KMS-11 (cell line): ENCODE data around the gene RANBP17.
"Not testable (repeated sequence)": the region's sequence is repeated elsewhere in the genome, so short reads cannot be mapped to it uniquely, and the experiment has no call there.

Source experiments
- H2AFZ ChIP-seq: fragments of 200-600 bp; sonication (generic); 2 replicates; pipeline ENCODE4 v1.6.1; 2016; ENCODE audit warnings: antibody characterized with exemption, mixed run types, low read depth
- H3K27ac ChIP-seq: fragments of 200-600 bp; sonication (generic); 2 replicates; pipeline ENCODE4 v1.6.1; 2016; ENCODE audit warnings: mild to moderate bottlenecking, mixed run types
- H3K27me3 ChIP-seq: fragments of 200-600 bp; sonication (generic); 2 replicates; pipeline ENCODE4 v1.6.1; 2017; ENCODE audit warnings: mild to moderate bottlenecking, low read depth, mixed run types, moderate library complexity; ENCODE audit not compliant: insufficient read depth
- H3K36me3 ChIP-seq: fragments of 200-600 bp; sonication (generic); 2 replicates; pipeline ENCODE4 v1.6.1; 2017; ENCODE audit warnings: mild to moderate bottlenecking, mixed run types; ENCODE audit not compliant: insufficient read depth
- H3K4me1 ChIP-seq: fragments of 200-600 bp; sonication (generic); 2 replicates; pipeline ENCODE4 v1.6.1; 2016; ENCODE audit warnings: mild to moderate bottlenecking, low read depth, mixed run types; ENCODE audit not compliant: poor library complexity, severe bottlenecking
- H3K4me2 ChIP-seq: fragments of 200-600 bp; sonication (generic); 2 replicates; pipeline ENCODE4 v1.7.0; 2016; ENCODE audit warnings: mild to moderate bottlenecking, mixed run types
- H3K4me3 ChIP-seq: fragments of 200-600 bp; sonication (generic); IDR thresholded peaks from 2 replicates; pipeline ENCODE4 v1.6.1; 2017; ENCODE audit warnings: low read depth, low read length, mixed read lengths; ENCODE audit not compliant: insufficient read depth
- H3K79me2 ChIP-seq: fragments of 200-600 bp; sonication (generic); 2 replicates; pipeline ENCODE4 v1.6.1; 2016; ENCODE audit warnings: low read depth, mixed run types; ENCODE audit not compliant: insufficient read depth
- H3K9ac ChIP-seq: fragments of 200-600 bp; sonication (generic); 2 replicates; pipeline ENCODE4 v1.6.1; 2016; ENCODE audit warnings: mild to moderate bottlenecking, mixed run types
- H4K20me1 ChIP-seq: fragments of 200-600 bp; sonication (generic); 2 replicates; pipeline ENCODE4 v1.6.1; 2016; ENCODE audit warnings: mild to moderate bottlenecking, mixed run types; ENCODE audit not compliant: insufficient read depth
- CTCF ChIP-seq: fragments of 200-600 bp; sonication (generic); conservative IDR thresholded peaks from 2 replicates; pipeline ENCODE4 v1.6.1; 2017; ENCODE audit warnings: low read depth, mild to moderate bottlenecking, antibody characterized with exemption, low read length, moderate library complexity, mixed read lengths

RANBP17 gene

GRCh38 chr5:170819824-170820223 is 42.0 kb upstream of the RANBP17 start:
- no peak overlapping the region for H3K9ac ChIP-seq
- H3K4me3 ChIP-seq: no peak overlapping the region
- no peaks in the 10 kb centered on the region for H3K27me3 ChIP-seq
- no peaks in the 10 kb centered on the region for H4K20me1 ChIP-seq
- no peaks in the 10 kb centered on the region for H3K4me1 ChIP-seq
- no peaks in the 10 kb centered on the region for H3K79me2 ChIP-seq
- H3K4me2 ChIP-seq: no peak overlapping the region
- no peak for TF ChIP-seq CTCF
- no peak overlapping the region for H3K27ac ChIP-seq
- no peak overlapping the region for H2AFZ ChIP-seq
- no peaks in the 10 kb centered on the region for H3K36me3 ChIP-seq

GRCh38 chr5:170821257-170821800 is 40.5 kb upstream of the RANBP17 start:
- Histone ChIP-seq H3K27ac (no peak overlapping the region), H3K9ac (no peak overlapping the region), H3K4me1 (no peaks in the 10 kb centered on the region), H3K4me2 (no peak overlapping the region), H3K27me3 (no peaks in the 10 kb centered on the region), H3K4me3 (no peak overlapping the region), H3K36me3 (no peaks in the 10 kb centered on the region), H4K20me1 (no peaks in the 10 kb centered on the region), H2AFZ (no peak overlapping the region), H3K79me2 (no peaks in the 10 kb centered on the region)
- no peak for TF ChIP-seq CTCF

GRCh38 chr5:170826117-170826516 is 35.7 kb upstream of the RANBP17 start:
- no peaks in the 10 kb centered on the region for H4K20me1 ChIP-seq
- no peaks in the 10 kb centered on the region for H3K27me3 ChIP-seq
- H3K4me2 ChIP-seq: no peak overlapping the region
- H3K9ac ChIP-seq: no peak overlapping the region
- no peak for TF ChIP-seq CTCF
- no peaks in the 10 kb centered on the region for H3K36me3 ChIP-seq
- H3K4me3 ChIP-seq: no peak overlapping the region
- no peak overlapping the region for H2AFZ ChIP-seq
- H3K4me1 ChIP-seq: no peaks in the 10 kb centered on the region
- no peak overlapping the region for H3K27ac ChIP-seq
- no peaks in the 10 kb centered on the region for H3K79me2 ChIP-seq

GRCh38 chr5:170832241-170832640 is 29.6 kb upstream of the RANBP17 start:
- Histone ChIP-seq H3K27me3 (no peaks in the 10 kb centered on the region), H3K79me2 (no peaks in the 10 kb centered on the region), H3K4me2 (no peak overlapping the region), H3K27ac (no peak overlapping the region), H2AFZ (no peak overlapping the region), H3K9ac (no peak overlapping the region), H4K20me1 (no peaks in the 10 kb centered on the region), H3K36me3 (no peaks in the 10 kb centered on the region), H3K4me3 (no peak overlapping the region), H3K4me1 (no peaks in the 10 kb centered on the region)
- TF ChIP-seq CTCF: no peak

- not testable (repeated sequence) for H3K4me3 ChIP-seq, H3K4me2 ChIP-seq
These were observed 27.8 kb upstream of the RANBP17 start for GRCh38 chr5:170833981-170834380.

More at GRCh38 chr5:170833981-170834380, 27.8 kb upstream of the RANBP17 start:
- H3K4me1 ChIP-seq, H3K79me2 ChIP-seq, H4K20me1 ChIP-seq, H3K9ac ChIP-seq, H3K36me3 ChIP-seq, H3K27me3 ChIP-seq, H3K27ac ChIP-seq, H2AFZ ChIP-seq: not testable (repeated sequence)
